GM12892 (cell line): Measurements from ENCODE around the gene CSPG4.

Experiments
- POLR2A ChIP-seq: IDR thresholded peaks from 2 replicates; pipeline ENCODE4 v1.6.1; 2011; ENCODE audit warnings: low read depth, low read length, control low read depth
- POLR2AphosphoS5 ChIP-seq: IDR thresholded peaks from 2 replicates; pipeline ENCODE4 v1.6.1; 2011; ENCODE audit warnings: low read depth, low read length, control low read depth
- TAF1 ChIP-seq: IDR thresholded peaks from 2 replicates; pipeline ENCODE4 v1.6.1; 2011; ENCODE audit warnings: low read depth, mild to moderate bottlenecking, control low read depth, low read length, borderline replicate concordance

DNA sequence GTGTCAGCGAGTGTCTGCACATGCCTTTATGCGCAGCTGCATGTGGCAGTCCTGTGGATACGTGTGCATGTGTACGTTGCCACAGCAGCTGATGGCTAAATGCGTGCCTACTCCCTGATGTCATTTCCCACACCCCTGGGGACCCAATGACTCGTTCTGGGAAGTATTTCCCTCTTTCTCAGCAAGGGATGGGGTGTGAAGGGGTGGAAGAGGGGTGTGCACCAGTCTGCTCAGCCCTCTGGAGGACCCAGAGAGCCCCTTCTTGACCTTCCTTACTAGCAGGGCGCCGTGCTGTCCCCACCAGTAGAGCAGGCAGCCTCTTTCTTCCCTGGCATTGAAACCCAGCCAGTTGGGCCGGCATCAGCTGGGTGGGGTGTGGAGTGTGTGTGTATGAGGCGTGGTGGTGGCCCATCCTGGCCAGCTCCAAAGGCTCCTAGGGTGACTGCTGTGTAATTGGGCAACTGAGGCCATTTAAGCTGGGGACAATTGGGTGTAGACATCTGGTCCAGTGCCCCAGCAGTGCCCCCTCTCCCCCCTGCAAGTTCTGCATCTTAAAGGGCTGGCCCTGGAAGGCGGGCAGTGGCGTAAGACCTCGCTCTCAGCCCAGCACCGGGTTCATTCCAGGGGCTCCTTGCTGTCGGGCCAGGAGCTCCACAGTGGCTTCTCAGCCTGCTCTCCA lies 45.7 kb downstream of the CSPG4 start:
- TF ChIP-seq POLR2A (no peak), TAF1 (no peak), POLR2AphosphoS5 (no peak)
